Measurements from ENCODE around the gene ULK4.

- no peak for TF ChIP-seq ZBTB11 (tag by site-specific recombination; conservative IDR thresholded peaks at IDR 0.05; ENCODE audit: low read depth)
- no peak for TF ChIP-seq CTCF (tag by site-specific recombination; IDR thresholded peaks at IDR 0.05)
- TF ChIP-seq ZEB2 (tag by site-specific recombination; IDR thresholded peaks at IDR 0.05), result no peak
- TF ChIP-seq REST (tag by site-specific recombination; IDR thresholded peaks at IDR 0.05), result no peak
- no peak for TF ChIP-seq ZFHX2 (tag by site-specific recombination; conservative IDR thresholded peaks at IDR 0.05)
- TF ChIP-seq ZNF140 (tag by site-specific recombination; IDR thresholded peaks at IDR 0.05), result no peak
- TF ChIP-seq ZBTB10 (tag by site-specific recombination; IDR thresholded peaks at IDR 0.05), result no peak
- no peak for TF ChIP-seq ZBTB8A (tag by site-specific recombination; IDR thresholded peaks at IDR 0.05)
- no peak for TF ChIP-seq HOXD13 (CRISPR knock-in tag; IDR thresholded peaks at IDR 0.05; ENCODE audit: borderline replicate concordance)
- no peak for TF ChIP-seq BCL11B (tag by site-specific recombination; IDR thresholded peaks at IDR 0.05; ENCODE audit: low read depth)
- no peak for TF ChIP-seq ZNF274 (IDR thresholded peaks at IDR 0.05; ENCODE audit: low read length)
- TF ChIP-seq ZNF274 (tag by site-specific recombination; IDR thresholded peaks at IDR 0.05; ENCODE audit: borderline replicate concordance), result no peak
- TF ChIP-seq ZNF629 (tag by site-specific recombination; IDR thresholded peaks at IDR 0.05), result no peak
Measured at GRCh38 chr3:41975416-41976103, 13.7 kb upstream of the ULK4 start.
